Measurements from ENCODE around the gene OGFOD1.

DNA sequence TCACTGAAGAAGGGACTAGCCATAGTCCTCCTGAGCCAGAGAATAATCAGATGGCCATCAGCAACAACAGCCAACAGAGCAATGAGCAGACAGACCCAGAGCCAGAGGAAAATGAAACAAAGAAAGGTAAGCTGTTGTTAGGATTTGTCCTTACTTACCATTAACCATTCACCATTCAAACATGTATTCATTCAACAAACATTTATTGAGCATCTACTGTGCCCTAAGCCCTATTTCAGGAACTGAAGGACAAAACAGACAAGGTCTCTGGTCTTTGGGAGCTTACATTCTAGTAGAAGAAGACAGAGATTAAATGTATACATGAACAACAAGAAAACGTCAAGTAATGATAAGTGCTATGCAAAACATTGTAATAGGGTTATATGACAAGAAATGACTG is 19.3 kb downstream of the OGFOD1 start:
- no peak for TF ChIP-seq CTCF (IDR thresholded peaks at IDR 0.05)
- no peak for TF ChIP-seq POLR2A (IDR thresholded peaks at IDR 0.05)
